Neuron (in vitro differentiated cells): ENCODE measurements around the gene ZNF813.
"Not testable (repeated sequence)": the region's sequence is repeated elsewhere in the genome, so short reads cannot be mapped to it uniquely, and the experiment has no call there.

ENCODE experiments used
- H2AFZ ChIP-seq: one replicate; pipeline ENCODE4 v1.6.1; 2013; ENCODE audit warnings: low read depth, mild to moderate bottlenecking, inconsistent platforms, low read length, moderate library complexity
- H3K27me3 ChIP-seq: one replicate; pipeline ENCODE4 v1.6.1; 2013; ENCODE audit warnings: low read length; ENCODE audit not compliant: insufficient read depth
- H3K36me3 ChIP-seq: one replicate; pipeline ENCODE4 v1.6.1; 2013; ENCODE audit warnings: low read length; ENCODE audit not compliant: insufficient read depth
- H3K4me1 ChIP-seq: one replicate; pipeline ENCODE4 v1.6.1; 2013; ENCODE audit warnings: low read length; ENCODE audit not compliant: insufficient read depth
- H3K4me3 ChIP-seq: 2 replicates; pipeline ENCODE4 v1.5.1; 2013; ENCODE audit warnings: mild to moderate bottlenecking, low read length, moderate library complexity
- H3K9me3 ChIP-seq: one replicate; pipeline ENCODE4 v1.6.1; 2013; ENCODE audit warnings: low read length

The ZNF813 gene

DNA sequence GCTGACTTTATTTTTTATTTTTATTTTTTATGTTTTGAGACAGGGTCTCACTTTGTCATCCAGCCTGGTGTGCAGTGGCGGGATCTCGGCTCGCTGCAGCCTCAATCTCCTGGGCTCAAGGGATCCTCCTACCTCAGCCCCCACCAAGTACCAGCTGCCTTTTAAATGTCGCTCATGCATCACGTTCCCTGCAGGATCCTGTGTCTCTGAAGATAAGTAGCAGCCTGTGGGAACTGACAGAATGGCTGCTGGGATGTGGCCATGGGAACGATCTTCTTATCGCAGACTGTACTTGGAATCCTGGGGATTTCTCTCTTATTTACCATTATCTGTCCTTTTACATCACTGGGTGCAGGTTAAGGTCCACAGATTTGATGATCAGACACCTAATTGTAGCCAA lies 35.6 kb downstream of the ZNF813 start:
- H3K9me3 ChIP-seq, H2AFZ ChIP-seq, H3K36me3 ChIP-seq, H3K27me3 ChIP-seq, H3K4me1 ChIP-seq: not testable (repeated sequence)
- peak overlapping the region; percentile 14 for H3K4me3 ChIP-seq

GRCh38 chr19:53503671-53504364 lies 36.3 kb downstream of the ZNF813 start:
- not testable (repeated sequence) for H3K9me3 ChIP-seq, H3K27me3 ChIP-seq
- peak overlapping the region; percentile 27 for H3K4me3 ChIP-seq

GRCh38 chr19:53504365-53504703 lies 36.8 kb downstream of the ZNF813 start:
- not testable (repeated sequence) for H2AFZ ChIP-seq, H3K27me3 ChIP-seq, H3K9me3 ChIP-seq, H3K4me1 ChIP-seq, H3K36me3 ChIP-seq
- H3K4me3 ChIP-seq: peak overlapping the region; percentile 14

More at GRCh38 chr19:53503671-53504364, 36.3 kb downstream of the ZNF813 start:
- H3K36me3 ChIP-seq, H2AFZ ChIP-seq, H3K4me1 ChIP-seq: not testable (repeated sequence)

- Histone ChIP-seq H3K4me3 (no peak overlapping the region), H2AFZ (no peak overlapping the region)
Observed at GRCh38 chr19:53504885-53505284, 37.4 kb downstream of the ZNF813 start.

DNA sequence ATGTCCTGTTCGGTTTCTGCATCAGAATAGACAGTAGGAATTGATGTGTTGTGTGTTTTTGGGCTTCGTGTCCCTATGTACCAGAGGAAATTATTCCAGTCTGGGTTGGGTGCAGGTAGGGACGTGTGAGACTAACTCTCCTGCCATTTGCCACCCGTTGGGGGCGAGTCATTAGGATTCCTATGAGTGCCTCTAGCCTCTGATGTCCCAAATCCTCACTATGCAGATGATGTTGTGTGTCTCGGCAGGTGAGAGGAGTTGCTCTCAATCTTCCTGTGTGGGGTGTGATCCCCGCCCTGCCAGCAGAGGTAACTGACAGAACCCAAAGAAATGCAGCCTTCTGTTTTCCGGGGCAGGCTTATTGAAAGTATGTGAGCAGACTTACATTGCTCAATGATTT lies 39.2 kb downstream of the ZNF813 start:
- Histone ChIP-seq H3K36me3 (no peaks in the 10 kb centered on the region), H3K4me3 (no peak overlapping the region), H3K4me1 (peaks cover 2% of the 10 kb centered on the region), H3K9me3 (no peaks in the 10 kb centered on the region), H3K27me3 (no peaks in the 10 kb centered on the region), H2AFZ (no peak overlapping the region)

More at GRCh38 chr19:53504885-53505284, 37.4 kb downstream of the ZNF813 start:
- peaks cover 2% of the 10 kb centered on the region for H3K4me1 ChIP-seq
- H3K9me3 ChIP-seq: no peaks in the 10 kb centered on the region
- no peaks in the 10 kb centered on the region for H3K36me3 ChIP-seq
- H3K27me3 ChIP-seq: no peaks in the 10 kb centered on the region

- no peak overlapping the region for H2AFZ ChIP-seq
- no peaks in the 10 kb centered on the region for H3K27me3 ChIP-seq
- H3K36me3 ChIP-seq: no peaks in the 10 kb centered on the region
- peaks cover 2% of the 10 kb centered on the region for H3K4me1 ChIP-seq
- no peak overlapping the region for H3K4me3 ChIP-seq
- H3K9me3 ChIP-seq: no peaks in the 10 kb centered on the region
Observed at GRCh38 chr19:53507523-53508442, 40.2 kb downstream of the ZNF813 start.

- Histone ChIP-seq H3K4me1 (peaks cover under 1% of the 10 kb centered on the region), H3K27me3 (no peaks in the 10 kb centered on the region), H2AFZ (no peak overlapping the region), H3K9me3 (no peaks in the 10 kb centered on the region), H3K4me3 (no peak overlapping the region), H3K36me3 (no peaks in the 10 kb centered on the region)
Observed at GRCh38 chr19:53509443-53509842, 41.9 kb downstream of the ZNF813 start.

GRCh38 chr19:53509845-53510244 lies 42.3 kb downstream of the ZNF813 start:
- Histone ChIP-seq H3K36me3 (no peaks in the 10 kb centered on the region), H3K27me3 (no peaks in the 10 kb centered on the region), H3K4me1 (no peaks in the 10 kb centered on the region), H3K4me3 (no peak overlapping the region), H3K9me3 (no peaks in the 10 kb centered on the region), H2AFZ (no peak overlapping the region)

DNA sequence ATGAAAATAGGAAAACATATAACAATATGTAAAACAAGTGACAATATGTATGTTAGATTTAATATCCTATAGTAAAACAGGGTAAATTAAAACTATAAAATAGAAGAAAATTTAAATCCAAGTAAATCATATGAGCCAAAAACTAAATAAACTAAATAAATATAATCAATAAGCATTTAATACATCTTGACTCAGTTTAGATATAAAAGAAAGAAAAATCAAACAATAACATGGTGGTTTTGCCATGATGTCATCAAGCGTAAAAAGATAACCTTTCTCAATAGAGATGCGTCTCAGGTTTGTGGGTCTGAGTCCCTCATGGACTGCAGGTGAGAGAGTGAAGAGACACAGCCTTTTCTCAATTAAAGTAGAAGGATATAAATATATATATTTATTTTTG lies 43.8 kb downstream of the ZNF813 start:
- no peak overlapping the region for H3K4me3 ChIP-seq
- H3K4me1 ChIP-seq: no peaks in the 10 kb centered on the region
- H3K36me3 ChIP-seq: no peaks in the 10 kb centered on the region
- H3K9me3 ChIP-seq: no peaks in the 10 kb centered on the region
- H2AFZ ChIP-seq: no peak overlapping the region
- no peaks in the 10 kb centered on the region for H3K27me3 ChIP-seq

- H3K36me3 ChIP-seq: no peaks in the 10 kb centered on the region
- no peaks in the 10 kb centered on the region for H3K9me3 ChIP-seq
- H3K27me3 ChIP-seq: no peaks in the 10 kb centered on the region
- H2AFZ ChIP-seq: no peak overlapping the region
- H3K4me3 ChIP-seq: no peak overlapping the region
- H3K4me1 ChIP-seq: no peaks in the 10 kb centered on the region
Observed at GRCh38 chr19:53511933-53512374, 44.4 kb downstream of the ZNF813 start.

GRCh38 chr19:53515047-53515446 lies 47.5 kb downstream of the ZNF813 start:
- H3K36me3 ChIP-seq, H3K9me3 ChIP-seq, H3K27me3 ChIP-seq, H3K4me1 ChIP-seq, H2AFZ ChIP-seq, H3K4me3 ChIP-seq: not testable (repeated sequence)

DNA sequence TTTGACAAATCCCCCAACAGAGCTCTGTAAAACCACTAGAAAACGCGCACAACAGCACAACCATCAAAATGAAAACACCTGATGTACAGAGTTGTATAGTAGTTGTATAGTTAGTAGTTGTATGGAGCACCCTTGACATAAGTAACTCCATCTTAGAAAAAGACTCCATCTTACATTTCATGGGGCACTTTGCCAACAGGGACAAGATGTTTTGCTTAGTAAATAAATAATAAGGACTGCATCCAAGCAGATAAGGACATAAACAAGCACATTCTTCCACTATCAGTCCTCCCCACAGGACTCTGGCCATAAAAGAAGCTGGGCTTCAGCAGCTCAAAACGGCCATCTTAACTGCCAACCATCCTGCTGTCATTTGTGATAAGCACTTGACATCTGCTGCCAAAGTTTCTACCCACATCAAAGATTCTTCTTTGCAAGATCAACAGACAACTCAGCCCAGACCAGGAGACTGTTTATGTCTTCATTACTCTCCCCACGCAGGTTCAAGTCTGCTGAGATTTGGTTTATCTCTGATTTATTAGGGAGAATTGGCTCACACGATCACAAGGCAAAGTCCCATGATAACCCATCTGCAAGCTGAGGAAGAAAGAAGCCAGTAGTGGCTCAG lies 49.7 kb downstream of the ZNF813 start:
- no peak overlapping the region for H3K4me3 ChIP-seq
- H3K27me3 ChIP-seq: no peaks in the 10 kb centered on the region
- peaks cover 2% of the 10 kb centered on the region for H3K9me3 ChIP-seq
- H2AFZ ChIP-seq: no peak overlapping the region
- H3K4me1 ChIP-seq: peaks cover 8% of the 10 kb centered on the region
- H3K36me3 ChIP-seq: no peaks in the 10 kb centered on the region

DNA sequence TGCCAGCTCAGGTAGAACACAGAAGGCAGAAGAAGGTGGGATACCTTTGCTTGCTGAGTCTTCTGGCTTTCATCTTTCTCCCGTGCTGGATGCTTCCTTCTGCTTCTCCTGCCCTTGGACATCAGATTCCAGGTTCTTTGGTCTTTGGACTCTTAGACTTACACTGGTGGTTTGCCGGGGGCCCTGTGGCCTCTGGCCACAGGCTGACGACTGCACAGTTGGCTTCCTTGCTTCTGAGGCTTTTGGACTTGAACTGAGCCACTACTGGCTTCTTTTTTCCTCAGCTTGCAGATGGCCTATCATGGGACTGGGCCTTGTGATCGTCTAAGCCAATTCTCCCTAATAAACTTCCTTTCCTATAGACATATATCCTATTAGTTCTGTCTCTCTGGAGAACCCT lies 50.6 kb downstream of the ZNF813 start:
- Histone ChIP-seq H3K27me3 (no peaks in the 10 kb centered on the region), H3K4me1 (peaks cover 8% of the 10 kb centered on the region), H3K36me3 (peaks cover 4% of the 10 kb centered on the region), H3K9me3 (peaks cover 2% of the 10 kb centered on the region), H3K4me3 (no peak overlapping the region), H2AFZ (no peak overlapping the region)
